A172 (cell line): ENCODE results near the gene AGBL2. TPM values are rescaled to one million over a fixed set of nuclear protein-coding genes. Genes with fewer than 3 reads are reported as not detected.
"Not testable (repeated sequence)": the region's sequence is repeated elsewhere in the genome, so short reads cannot be mapped to it uniquely, and the experiment has no call there.

Experiments used
- DNase-seq: peaks from one replicate; pipeline ENCODE4 v3.0.0-alpha.2; 2015; ENCODE audit warnings: low spot score
- total RNA-seq: library from RNA; depleted of rRNA; stranded (reverse); fragments of >200 nt; shearing (Covaris generic); gene quantifications from 2 replicates; pipeline ENCODE4 v1.2.3, GENCODE V29; 2014

AGBL2 gene
- total RNA-seq, 1 experiment from 2014 or later: 2.8 TPM

- DNase-seq: no peak
Observed at GRCh38 chr11:47688991-47689390, 26.2 kb downstream of the AGBL2 start.

DNA sequence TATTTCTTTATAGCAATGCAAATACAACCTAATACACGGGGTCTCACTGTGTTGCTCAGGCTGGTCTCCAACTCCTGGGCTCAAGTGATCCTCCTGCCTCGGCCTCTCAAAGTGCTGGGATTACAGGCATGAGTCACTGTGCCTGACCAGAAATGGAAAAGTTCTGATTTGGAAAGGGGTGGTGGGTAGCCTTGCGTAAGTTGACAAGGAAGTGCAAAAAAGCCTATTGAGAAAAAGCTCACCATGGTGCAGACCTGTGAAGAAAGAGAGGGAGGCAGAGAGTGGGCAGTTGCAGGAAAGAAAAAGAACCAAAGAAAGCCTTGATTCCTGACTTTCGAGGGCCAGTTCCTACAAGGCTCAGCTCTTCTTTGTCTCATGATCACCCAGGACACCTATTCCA, 27.1 kb downstream of the AGBL2 start:
- DNase-seq: no peak

DNA sequence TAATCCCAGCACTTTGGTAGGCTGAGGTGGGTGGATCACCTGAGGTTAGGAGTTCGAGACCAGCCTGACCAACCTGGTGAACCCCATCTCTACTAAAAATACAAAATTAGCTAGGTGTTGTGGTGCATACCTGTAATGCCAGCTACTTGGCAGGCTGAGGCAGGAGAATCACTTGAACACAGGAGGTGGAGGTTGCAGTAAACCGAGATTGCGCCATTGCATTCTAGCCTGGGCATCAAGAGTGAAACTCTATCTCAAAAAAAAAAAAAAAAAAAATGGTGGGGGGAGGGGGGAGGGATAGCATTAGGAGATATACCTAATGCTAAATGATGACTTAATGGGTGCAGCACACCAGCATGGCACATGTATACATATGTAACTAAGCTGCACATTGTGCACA, 28.5 kb downstream of the AGBL2 start:
- not testable (repeated sequence) for DNase-seq

- DNase-seq: no peak
Observed at GRCh38 chr11:47686151-47686550, 29.0 kb downstream of the AGBL2 start.

DNA sequence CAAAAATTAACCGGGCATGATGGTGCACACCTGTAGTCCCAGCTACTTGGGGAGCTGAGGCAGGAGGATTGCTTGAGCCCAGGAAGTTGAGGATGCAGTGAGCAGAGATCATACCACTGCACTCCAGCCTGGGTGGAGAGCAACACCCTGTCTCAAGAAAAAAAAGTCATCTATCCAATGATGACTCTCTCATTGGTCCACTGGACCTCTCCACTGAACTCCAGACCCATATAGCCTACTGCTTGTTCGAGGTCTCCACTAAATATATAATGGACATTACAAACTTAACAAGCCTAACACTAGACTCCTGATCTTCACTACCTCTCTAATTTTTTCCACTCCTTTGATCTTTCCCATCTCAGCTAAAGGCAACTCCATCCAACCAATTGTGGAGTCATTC, 39.3 kb downstream of the AGBL2 start:
- no peak for DNase-seq

GRCh38 chr11:47672283-47672730, 42.9 kb downstream of the AGBL2 start:
- DNase-seq: peak; percentile 38

DNA sequence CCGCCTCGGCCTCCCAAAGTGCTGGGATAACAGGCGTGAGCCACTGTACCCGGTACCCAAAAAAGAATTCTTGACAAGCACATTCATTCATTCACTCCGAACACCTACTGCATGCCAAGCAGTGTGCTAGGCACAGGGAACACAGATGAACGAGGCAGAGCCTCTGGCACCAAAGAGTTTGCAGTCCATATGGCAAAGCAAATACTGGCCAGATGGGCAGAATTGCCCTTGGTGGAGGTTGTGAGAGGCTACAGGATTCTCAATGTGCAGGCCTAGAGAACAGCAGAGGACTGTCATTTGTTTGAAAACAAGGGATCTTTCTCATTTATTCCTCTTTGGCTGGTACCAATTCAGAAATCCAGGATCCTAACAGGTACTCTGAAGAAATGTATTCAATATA, 45.3 kb downstream of the AGBL2 start:
- no peak for DNase-seq

- no peak for DNase-seq
Observed at GRCh38 chr11:47668665-47669064, 46.5 kb downstream of the AGBL2 start.

GRCh38 chr11:47667555-47667954, 47.6 kb downstream of the AGBL2 start:
- no peak for DNase-seq

DNA sequence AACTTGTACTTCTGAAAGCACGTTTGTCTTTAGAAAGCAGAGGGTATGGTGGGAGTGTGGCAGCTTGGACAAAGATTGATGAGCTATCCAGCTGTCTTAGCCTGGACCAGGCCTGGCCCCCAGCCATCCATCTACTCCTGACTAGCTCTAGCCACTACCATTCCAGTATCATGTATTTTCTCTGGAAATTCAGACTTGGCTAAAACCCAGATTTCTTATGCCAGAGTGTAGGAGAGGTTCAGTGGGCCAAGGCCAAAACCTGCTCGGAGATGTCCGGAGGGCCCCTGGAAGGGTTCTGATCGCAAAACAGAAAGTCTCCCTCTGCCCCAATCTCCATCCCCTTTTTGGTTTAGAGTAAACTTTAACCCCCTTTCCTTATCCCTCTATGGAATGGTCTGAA, 48.0 kb downstream of the AGBL2 start:
- DNase-seq: no peak

DNA sequence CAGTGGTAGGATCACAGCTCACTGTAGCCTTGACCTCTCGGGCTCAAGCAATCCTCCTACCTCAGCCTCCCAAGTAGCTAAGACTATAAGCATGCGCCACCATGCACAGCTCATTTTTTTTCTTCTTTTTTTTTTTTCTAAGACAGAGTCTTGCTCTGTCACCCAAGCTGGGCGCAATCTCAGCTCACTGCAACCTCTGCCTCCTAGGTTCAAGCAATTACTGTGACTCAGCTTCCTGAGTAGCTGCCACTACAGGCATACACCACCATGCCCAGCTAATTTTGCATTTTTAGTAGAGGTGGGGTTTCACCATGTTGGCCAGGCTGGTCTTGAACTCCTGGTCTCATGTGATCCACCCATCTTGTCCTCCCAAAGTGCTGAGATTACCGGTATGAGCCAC, 50.2 kb downstream of the AGBL2 start:
- DNase-seq: peak; percentile 55

GRCh38 chr11:47661245-47661644, 53.9 kb downstream of the AGBL2 start:
- no peak for DNase-seq

GRCh38 chr11:47659276-47659675, 55.9 kb downstream of the AGBL2 start:
- DNase-seq: no peak

- DNase-seq: no peak
Observed at GRCh38 chr11:47656260-47656885, 58.8 kb downstream of the AGBL2 start.

- no peak for DNase-seq
Observed at GRCh38 chr11:47651818-47652469, 63.2 kb downstream of the AGBL2 start.

DNA sequence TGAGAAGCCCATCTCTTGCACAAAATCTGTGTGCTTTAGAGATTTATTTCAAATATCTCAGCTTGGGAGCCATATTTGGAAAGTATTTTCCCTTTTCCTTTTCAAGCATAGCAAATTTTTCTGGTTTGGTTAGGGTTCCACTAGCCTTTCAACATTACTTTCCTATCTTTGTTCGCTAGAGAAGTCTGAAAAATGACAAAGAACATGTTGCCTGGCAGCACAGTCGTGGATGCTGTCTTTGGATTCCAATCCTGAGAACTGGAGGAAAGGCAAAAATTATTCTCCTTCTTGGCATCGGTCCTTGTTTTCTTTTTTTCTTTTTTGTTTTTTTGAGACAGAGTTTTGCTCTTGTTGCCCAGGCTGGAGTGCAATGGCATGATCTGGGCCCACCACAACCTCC, 65.9 kb downstream of the AGBL2 start:
- no peak for DNase-seq

GRCh38 chr11:47646019-47646418, 69.2 kb downstream of the AGBL2 start:
- no peak for DNase-seq

GRCh38 chr11:47645500-47645899, 69.7 kb downstream of the AGBL2 start:
- no peak for DNase-seq

GRCh38 chr11:47642099-47642855, 72.9 kb downstream of the AGBL2 start, which contains the start of gene MTCH2:
Gene MTCH2 (minus strand): TSS chr11:47642559. CDS start chr11:47642465, 94 bp downstream.
- DNase-seq: peak; percentile 96

DNA sequence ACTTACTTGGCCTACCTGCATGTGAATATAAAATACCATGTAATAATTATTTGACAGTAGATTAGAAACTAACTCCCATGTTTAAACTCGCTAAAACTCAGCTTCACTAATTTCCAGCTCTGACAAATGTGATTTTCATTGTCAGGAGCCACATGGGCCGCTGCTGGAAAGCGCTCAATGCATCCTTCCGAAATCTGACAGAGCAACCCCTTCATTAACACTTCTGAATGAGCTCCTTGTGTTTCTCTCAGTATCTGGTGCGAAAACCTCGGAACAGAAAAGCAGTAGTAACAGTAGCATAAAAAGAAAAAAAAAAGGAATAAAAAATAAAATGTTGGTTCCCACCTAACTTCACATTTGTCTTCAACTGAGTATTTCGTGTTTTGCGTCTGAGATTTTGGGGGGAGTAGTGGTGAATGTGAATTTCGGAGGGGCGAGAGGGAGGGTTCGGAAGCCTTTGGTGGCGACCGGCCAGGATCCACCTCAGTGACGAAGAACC, 73.5 kb downstream of the AGBL2 start:
- no peak for DNase-seq

DNA sequence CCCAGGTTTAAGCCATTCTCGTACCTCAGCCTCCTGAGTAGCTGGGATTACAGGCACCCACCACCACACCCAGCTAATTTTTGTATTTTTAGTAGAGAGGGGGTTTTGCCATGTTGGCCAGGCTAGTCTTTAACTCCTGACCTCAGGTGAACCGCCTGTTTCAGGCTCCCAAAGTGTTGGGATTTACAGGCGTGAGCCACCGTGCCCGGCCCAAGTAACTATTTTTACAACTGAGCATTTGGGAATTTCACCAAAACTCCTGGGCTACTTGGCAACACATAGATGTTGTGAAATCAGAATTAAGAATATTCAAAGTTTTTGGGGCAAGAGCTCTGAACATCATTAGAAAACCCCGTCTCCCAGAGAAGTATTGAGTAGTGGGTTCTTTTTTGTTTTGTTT, 74.7 kb downstream of the AGBL2 start:
- DNase-seq: not testable (repeated sequence)

DNA sequence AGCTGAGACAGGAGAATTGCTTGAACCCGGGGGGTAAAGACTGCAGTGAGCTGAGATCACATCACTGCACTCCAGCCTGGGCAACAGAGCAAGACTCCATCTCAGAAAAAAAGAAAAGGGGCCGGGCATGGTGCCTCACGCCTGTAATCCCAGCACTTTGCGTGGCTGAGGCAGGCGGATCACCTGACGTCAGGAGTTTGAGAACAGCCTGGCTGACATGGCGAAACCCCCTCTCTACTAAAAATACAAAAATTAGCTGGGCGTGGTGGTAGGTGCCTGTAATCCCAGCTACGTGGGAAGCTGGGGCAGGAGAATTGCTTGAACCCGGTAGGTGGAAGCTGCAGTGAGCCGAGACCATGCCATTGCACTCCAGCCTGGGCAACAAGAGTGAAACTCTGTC, 78.8 kb downstream of the AGBL2 start:
- not testable (repeated sequence) for DNase-seq

DNA sequence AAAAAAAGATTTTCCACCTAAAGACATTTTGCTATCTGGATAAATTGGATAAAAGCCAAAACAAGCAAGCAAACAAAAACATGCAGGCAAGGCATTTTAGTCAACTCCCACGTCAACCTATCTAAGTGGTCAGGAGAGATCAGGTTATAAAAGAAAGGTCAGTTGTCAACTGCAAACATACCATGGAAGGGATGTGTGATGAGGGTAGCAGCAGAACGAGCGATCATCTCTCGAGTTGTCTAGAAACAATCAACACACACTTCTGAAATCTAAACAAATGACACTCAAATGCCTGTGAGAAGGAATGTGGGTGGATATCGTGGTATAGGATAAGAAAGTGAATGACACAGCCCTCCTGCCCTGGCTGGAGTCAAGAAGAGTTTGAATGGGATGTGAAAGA, 83.7 kb downstream of the AGBL2 start:
- DNase-seq: peak; percentile 14
